MG63 (cell line): ENCODE results near the gene CPLX3. TPM values are rescaled to one million over a fixed set of nuclear protein-coding genes. Genes with fewer than 3 reads are reported as not detected.
A peak's percentile ranks its signal among the peaks of the same experiment; 100 is the strongest.

Source experiments
- DNase-seq: peaks from one replicate; pipeline ENCODE4 v3.0.0-alpha.2; 2020
- H3K27me3 ChIP-seq: fragments of 250-450 bp; sonication (Bioruptor Pico); 2 replicates; pipeline ENCODE4 v1.5.1; 2020; ENCODE audit warnings: mild to moderate bottlenecking, moderate library complexity
- H3K36me3 ChIP-seq: fragments of 250-450 bp; sonication (Bioruptor Pico); 2 replicates; pipeline ENCODE4 v1.5.1; 2020; ENCODE audit warnings: mild to moderate bottlenecking, moderate library complexity
- H3K4me3 ChIP-seq: fragments of 250-450 bp; sonication (Bioruptor Pico); 2 replicates; pipeline ENCODE4 v1.5.1; 2020; ENCODE audit warnings: mild to moderate bottlenecking, moderate library complexity
- H3K9me3 ChIP-seq: fragments of 250-450 bp; sonication (Bioruptor Pico); 2 replicates; pipeline ENCODE4 v1.5.1; 2020; ENCODE audit warnings: mild to moderate bottlenecking, moderate library complexity
- total RNA-seq: library from RNA; depleted of rRNA; stranded (reverse); fragments of >200 nt; shearing (Covaris generic); gene quantifications from 2 replicates; pipeline ENCODE4 v1.2.3, GENCODE V29; 2014; ENCODE audit warnings: low replicate concordance; rRNA removed

CPLX3 gene, protein sequence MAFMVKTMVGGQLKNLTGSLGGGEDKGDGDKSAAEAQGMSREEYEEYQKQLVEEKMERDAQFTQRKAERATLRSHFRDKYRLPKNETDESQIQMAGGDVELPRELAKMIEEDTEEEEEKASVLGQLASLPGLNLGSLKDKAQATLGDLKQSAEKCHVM
- not detected in 2 replicates for total RNA-seq

DNA sequence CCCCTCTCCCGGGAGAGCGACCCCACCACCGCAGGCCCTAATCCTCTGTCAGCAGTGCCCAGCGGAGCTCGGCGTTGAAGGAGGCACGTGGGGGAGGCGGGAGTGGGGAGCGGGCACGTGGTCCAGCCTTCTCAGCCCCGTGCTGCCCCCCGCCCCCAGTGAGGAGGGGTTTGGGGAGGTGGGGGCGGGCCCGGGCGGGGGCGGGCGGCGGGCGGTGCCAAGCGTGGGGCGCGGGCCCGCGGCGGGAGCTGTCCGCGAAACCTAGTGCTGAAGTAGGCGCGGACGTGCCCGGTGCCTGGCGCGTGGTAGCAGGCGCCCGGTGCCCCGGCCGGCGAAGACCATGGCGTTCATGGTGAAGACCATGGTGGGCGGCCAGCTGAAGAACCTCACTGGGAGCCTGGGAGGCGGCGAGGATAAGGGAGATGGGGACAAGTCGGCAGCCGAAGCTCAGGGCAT is at the start of gene CPLX3:
Gene CPLX3 (plus strand): TSS at position 264 of the 456 bp plus-strand sequence. CDS start 77 bp downstream, at position 341.
- Histone ChIP-seq H3K36me3 (no peaks in the 10 kb centered on the region), H3K27me3 (peaks cover 6% of the 10 kb centered on the region; the same call in 1 of the 2 replicates), H3K9me3 (no peaks in the 10 kb centered on the region), H3K4me3 (no peak within 1 kb of the TSS)
- DNase-seq, result no peak

DNA sequence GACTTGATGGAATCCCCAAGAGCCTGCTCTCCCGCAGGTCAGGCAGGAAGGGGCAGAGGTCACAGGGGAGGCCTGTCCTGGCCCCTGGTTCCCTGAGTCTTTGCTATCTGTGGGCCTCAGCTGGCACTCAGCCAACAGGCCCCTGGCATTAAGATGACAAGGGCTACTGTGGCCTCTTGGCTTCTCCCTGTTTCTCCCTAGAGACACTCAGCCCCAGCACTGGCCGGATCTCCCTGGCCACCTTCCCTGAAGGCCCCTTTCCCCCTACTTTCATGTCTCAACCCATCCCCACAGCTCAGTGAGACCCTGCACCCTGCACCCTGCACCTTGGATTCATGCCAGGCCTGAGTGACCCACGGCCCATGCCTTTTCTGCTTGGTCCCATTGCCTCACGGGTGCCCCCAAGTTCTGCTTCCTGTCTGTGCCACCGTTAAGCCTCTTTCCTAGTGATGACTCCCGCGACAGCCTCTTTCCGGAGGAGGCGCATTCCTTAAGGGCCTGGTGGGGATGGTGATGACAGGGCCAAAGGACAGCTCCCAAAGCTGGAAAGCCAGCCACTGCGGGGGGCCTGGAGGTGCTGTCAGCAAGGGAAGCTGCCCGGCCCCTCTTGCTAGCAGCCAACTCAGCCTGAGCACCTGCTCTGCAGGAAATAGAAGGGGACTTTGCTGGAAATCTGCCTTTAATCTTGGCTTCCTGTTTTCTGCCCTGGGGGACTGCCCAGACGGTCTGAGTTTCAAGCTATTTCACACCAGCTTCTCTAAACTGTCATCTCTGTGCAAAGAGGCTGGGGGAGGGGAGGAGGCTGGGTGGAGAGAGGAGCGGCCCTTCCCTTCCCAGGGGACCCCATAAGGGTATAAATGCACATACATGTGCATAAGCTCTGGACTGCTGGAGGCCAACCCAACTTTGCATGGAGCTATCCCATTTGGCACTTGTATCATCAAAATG is 49.3 kb upstream of the CPLX3 start:
- Histone ChIP-seq H3K9me3 (no peaks in the 10 kb centered on the region), H3K4me3 (no peak overlapping the region)
- no peak for DNase-seq

DNA sequence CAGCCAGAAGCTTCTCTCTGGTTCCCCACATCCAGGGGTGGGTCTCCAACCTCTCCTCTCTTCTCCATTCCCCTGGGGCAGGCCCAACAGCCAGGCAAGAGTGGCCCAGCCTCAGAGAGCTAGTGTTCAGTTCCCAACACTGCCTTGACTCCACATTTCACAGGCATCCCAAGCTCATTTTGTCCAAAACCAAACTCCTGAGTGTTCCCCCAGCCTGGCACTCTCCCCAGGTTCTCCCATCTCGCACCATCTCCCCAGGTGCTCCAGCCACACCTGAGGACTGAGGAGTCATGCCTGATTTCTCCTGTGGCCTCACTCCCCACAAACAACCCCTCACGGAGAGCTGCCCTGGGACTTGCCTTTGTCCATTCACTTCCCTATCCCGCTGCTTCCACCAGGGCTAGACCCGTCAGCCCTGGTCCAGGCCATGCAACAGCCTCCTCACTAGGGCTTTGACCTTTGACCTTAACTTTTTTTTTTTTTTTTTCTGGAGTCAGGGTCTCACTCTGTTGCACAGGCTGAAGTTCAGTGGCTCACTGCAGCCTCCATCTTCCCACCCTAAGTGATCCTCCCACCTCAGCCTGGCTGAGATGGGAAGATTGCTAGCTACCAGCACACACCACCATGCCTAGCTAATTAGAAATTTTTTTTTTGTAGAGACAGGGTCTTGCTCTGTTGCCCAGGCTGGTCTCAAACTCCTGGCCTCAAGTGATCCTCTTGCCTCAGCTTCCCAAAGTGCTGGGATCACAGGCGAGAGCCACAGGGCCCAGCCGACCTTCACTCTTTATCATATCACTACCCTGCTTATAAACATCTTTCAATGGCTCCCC is 48.4 kb upstream of the CPLX3 start:
- H3K4me3 ChIP-seq, result no peak overlapping the region
- no peak for DNase-seq

More for the DNA sequence above, 49.3 kb upstream of the CPLX3 start:
- Histone ChIP-seq H3K27me3 (no peaks in the 10 kb centered on the region), H3K36me3 (no peaks in the 10 kb centered on the region)

DNA sequence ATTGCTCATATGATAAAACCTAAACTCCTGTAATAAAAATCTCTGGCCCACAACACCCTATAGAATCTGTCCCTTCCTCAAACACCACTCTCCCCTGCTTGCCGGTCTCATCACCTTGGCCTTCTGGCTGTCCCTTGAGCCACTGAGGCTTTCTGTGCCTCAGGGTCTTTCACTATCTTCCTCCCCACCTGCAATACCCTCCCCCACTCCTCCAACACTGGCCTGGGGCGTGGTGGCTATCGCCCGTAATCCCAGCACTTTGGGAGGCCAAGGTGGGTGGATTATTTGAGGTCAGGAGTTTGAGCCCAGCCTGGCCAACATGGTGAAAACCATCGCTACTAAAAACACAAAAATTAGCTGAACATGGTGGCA is 47.8 kb upstream of the CPLX3 start:
- no peaks in the 10 kb centered on the region for H3K9me3 ChIP-seq
- no peak overlapping the region for H3K4me3 ChIP-seq
- peaks cover 8% of the 10 kb centered on the region for H3K36me3 ChIP-seq
- no peaks in the 10 kb centered on the region for H3K27me3 ChIP-seq
- no peak for DNase-seq

More for the DNA sequence above, 48.4 kb upstream of the CPLX3 start:
- Histone ChIP-seq H3K9me3 (no peaks in the 10 kb centered on the region), H3K36me3 (peaks cover 5% of the 10 kb centered on the region; the same call in 1 of the 2 replicates), H3K27me3 (no peaks in the 10 kb centered on the region)

DNA sequence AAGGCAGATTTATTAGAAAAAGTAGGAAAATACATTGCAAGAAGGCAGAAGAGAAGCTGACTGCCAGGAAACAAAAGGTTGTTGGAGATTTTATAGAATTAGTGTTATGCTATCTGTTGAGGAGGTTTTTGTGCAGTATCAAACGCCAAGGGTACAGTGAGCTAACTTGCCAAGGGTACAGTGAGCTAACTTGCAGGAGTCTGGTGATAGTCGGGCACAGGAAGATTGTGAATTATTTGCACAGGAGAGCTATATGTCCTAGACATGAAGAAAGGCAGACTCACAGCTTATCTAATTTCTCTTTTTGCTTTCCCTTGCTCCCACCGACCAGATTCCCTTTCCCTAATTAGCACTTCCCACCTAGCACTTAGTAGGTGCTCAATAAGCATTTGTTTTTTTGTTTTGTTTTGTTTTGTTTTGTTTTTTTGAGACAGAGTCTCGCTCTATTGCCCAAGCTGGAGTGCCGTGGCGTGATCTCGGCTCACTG is 47.2 kb upstream of the CPLX3 start:
- DNase-seq, result no peak
- Histone ChIP-seq H3K9me3 (no peaks in the 10 kb centered on the region), H3K4me3 (no peak overlapping the region), H3K27me3 (no peaks in the 10 kb centered on the region), H3K36me3 (peaks cover 11% of the 10 kb centered on the region)

DNA sequence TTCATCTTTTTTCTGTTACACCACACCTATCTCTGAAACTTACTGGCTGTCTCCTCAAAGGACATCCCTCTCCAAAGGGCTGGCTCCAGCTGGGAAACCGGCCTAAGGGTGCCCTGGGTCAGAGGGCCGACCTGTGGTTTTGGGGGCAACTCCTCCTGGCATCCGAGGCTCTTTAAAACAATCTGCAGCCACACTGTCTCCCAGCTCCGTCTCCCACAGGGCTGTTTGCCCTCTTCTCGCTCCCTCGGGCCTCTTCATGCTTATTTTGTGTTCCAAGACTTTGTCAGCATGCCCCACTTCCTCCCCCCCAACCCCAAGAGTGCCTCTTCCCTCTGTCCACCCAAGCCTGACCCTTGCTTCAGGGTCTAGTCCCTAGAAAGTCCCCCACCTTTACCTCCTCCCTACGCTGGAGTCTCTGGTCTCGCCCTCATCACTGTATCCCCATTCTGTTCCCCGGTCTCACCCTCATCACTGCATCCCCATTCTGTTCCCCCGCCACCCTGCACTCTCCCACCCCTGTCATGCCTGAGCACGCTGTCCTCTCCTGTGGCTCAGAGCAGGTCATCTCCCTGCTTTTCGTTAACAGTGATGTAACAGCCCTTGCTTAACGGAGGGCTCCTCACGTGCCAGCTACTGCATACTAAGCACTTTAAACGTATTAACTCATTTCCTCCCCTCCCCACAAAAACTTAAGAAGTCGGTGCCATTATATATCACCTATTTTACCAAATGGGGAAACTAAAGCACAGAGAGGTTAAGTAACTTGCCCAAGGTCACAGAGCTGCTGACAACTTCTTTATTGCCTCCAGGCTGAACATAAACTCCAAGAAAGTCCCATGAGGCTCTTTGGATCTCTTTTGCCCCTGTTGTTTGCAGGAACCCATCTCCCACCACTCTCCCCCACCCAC is 45.6 kb upstream of the CPLX3 start:
- H3K4me3 ChIP-seq, result peak overlapping the region; percentile 80
- no peaks in the 10 kb centered on the region for H3K27me3 ChIP-seq
- peaks cover 20% of the 10 kb centered on the region for H3K36me3 ChIP-seq
- no peak for DNase-seq
- no peaks in the 10 kb centered on the region for H3K9me3 ChIP-seq

DNA sequence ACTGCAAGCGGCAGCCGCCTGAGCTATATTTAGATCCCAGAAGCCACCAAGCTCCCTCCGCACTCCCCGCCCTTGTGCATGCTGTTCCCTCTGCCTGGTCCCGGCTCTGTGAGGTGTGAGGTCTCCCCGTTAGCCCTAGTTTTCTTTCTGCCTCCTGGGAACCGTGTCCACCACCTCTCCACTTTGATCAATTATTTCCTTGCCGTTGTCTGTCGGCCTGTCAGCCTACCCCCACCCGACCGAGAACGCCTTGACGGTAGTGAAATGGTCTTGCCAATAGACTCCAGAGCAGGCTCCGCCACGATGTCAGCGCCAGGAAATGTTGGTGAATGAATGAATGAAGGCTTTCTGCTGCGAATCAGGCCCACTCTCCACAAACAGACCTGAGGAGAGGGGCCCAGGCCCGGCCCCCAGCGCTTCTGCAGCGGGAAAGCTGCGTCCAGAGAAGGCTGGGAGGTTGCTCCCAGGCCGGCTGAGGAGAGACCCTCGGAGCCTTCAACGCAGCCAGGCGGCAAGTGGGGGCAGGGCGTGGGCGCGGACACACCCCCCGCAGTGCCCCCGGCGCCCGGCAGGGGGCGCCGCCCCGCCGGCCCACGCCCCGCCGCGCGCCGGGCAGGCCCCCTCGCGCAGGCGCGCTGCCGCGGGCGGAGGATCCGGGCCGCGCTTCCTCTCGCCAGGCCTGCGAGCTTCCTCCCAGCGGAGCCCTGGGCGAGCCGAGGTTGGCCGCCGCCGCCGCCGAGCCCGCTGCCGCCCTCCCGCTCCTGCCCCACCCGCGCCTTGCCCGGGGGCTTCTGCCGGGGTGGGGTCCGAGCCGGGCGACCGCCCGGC is 44.8 kb upstream of the CPLX3 start, which contains the start of gene CSK:
Gene CSK (plus strand): TSS at position 650 of the 828 bp plus-strand sequence. CDS start 16,218 bp downstream, outside the sequence.
- Histone ChIP-seq H3K4me3 (peak within 1 kb of the TSS; percentile 80), H3K27me3 (no peaks in the 10 kb centered on the region), H3K9me3 (no peaks in the 10 kb centered on the region), H3K36me3 (peaks cover 27% of the 10 kb centered on the region)
- DNase-seq, result peak; percentile 75

DNA sequence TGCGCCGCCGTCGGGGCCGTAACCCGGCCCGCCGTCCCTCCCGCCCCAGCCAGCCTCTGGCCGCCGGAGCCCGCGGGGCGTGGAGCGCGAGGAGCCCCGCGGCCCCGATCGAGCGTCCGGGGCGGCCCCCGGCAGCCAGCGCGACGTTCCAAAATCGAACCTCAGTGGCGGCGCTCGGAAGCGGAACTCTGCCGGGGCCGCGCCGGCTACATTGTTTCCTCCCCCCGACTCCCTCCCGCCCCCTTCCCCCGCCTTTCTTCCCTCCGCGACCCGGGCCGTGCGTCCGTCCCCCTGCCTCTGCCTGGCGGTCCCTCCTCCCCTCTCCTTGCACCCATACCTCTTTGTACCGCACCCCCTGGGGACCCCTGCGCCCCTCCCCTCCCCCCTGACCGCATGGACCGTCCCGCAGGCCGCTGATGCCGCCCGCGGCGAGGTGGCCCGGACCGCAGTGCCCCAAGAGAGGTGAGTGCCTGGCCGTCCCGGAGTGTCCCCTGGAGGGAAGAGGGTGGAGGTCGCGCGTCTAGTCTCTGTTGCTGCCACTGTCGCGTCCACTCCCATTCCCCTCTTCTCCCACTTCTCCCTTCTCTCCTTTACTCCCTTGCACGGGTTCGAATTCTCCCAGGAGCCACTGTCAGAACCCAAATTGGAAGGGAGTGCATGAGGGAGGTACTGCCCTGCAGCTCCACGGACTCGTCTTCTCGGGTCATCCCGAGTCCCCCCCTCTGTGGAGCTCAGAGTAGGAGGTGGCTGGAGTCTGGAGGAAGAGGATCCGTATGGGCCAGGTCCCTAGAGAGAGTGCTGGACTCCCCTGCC is 44.0 kb upstream of the CPLX3 start:
- Histone ChIP-seq H3K9me3 (no peaks in the 10 kb centered on the region), H3K4me3 (peak overlapping the region; percentile 80), H3K27me3 (no peaks in the 10 kb centered on the region), H3K36me3 (peaks cover 32% of the 10 kb centered on the region)
- peak; percentile 42 for DNase-seq

DNA sequence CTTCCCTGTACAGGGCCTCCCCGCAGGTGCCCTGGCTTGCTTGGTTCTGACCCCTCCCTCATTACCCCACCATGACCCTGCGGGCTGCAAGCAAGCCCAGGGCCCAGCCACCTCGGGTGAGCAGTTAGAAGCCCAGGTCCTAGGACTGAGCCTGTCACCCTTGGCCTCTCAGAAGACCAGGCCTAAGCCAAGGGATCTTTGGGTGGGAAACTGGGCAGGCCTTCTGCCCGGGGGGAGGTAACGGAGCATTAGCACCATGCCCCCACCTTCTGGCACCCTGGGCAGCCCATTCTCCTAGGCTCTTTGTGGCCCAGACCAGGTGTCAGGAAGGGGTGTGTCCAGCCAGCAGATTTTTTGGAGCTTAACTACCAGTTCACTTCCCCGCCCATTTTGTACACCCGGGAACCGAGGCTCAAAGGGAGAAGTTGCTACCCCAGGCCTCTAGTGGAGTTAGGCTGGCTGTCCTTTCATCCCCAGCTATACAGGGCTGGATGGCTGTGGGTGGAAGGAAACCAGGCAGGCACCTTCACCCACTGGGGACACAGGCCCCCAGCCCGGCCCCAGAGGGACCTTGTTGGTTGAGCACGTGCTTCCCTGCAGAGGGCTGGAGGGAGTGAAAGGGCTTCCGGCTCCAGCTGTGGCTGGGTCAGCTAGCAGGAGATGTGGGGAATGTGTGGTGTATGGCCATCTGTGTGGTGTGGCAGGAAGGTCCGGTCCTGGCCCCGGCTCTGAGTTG is 43.2 kb upstream of the CPLX3 start:
- Histone ChIP-seq H3K27me3 (no peaks in the 10 kb centered on the region), H3K9me3 (no peaks in the 10 kb centered on the region), H3K4me3 (peak overlapping the region; percentile 80), H3K36me3 (peaks cover 39% of the 10 kb centered on the region)
- DNase-seq, result no peak

DNA sequence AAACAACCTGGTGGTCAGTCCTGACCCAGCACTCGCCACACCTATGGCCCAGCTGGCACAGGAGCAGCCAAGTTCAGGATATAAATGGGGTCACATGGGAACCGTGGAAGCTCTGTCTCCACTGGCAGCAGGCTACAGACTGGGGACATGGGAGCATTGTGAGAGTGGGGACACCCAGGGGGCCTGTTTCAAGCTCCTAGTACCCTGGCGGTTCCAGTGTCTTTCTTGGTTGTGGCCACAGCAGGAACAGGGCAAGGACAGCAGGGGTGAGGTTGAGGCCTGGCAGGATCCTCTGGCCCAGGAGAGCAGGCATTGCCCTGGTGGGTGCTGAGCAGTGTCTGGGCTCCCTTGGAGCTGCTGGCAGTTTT is 42.6 kb upstream of the CPLX3 start:
- Histone ChIP-seq H3K36me3 (peaks cover 42% of the 10 kb centered on the region), H3K27me3 (no peaks in the 10 kb centered on the region), H3K4me3 (peak overlapping the region; percentile 80), H3K9me3 (no peaks in the 10 kb centered on the region)
- no peak for DNase-seq

DNA sequence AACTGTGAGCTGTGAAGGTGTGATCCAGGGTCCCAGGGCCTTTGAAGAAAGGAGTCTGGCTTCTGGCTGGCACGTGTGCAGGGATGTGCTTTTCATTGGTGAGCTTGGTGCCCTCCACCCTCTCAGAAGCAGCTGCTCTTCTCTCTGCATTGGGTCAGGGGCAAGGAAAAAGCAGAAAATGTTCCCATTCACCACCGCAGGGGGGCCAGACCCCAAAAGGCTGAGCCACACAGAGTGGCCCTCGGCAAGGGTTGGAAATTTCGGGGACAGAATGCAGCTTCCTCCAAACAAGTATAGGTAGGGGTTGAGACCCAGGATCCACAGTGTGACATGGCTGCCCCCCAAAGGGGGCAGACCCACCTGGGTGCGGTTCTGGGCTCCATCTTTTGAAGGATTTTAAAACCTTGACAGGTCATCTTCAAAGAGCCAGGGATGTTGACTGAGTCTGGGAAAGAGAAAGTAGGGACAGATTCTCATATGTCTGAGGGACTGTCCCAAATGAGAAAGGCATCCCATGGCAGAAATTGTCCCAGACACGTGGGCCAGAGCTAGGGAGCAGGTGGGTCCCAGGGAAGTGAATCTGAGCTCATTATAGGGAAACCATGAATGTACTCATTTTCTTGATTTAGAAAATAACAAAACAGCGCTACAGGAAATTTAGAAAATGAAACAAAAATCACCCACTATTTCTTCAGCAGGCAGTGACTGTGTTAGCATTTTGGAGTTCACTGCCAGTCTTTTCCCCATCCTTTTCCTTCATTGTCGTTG is 41.8 kb upstream of the CPLX3 start:
- Histone ChIP-seq H3K27me3 (no peaks in the 10 kb centered on the region), H3K36me3 (peaks cover 51% of the 10 kb centered on the region), H3K9me3 (no peaks in the 10 kb centered on the region), H3K4me3 (peak overlapping the region; percentile 80; the same call in 1 of the 2 replicates)
- DNase-seq, result no peak

DNA sequence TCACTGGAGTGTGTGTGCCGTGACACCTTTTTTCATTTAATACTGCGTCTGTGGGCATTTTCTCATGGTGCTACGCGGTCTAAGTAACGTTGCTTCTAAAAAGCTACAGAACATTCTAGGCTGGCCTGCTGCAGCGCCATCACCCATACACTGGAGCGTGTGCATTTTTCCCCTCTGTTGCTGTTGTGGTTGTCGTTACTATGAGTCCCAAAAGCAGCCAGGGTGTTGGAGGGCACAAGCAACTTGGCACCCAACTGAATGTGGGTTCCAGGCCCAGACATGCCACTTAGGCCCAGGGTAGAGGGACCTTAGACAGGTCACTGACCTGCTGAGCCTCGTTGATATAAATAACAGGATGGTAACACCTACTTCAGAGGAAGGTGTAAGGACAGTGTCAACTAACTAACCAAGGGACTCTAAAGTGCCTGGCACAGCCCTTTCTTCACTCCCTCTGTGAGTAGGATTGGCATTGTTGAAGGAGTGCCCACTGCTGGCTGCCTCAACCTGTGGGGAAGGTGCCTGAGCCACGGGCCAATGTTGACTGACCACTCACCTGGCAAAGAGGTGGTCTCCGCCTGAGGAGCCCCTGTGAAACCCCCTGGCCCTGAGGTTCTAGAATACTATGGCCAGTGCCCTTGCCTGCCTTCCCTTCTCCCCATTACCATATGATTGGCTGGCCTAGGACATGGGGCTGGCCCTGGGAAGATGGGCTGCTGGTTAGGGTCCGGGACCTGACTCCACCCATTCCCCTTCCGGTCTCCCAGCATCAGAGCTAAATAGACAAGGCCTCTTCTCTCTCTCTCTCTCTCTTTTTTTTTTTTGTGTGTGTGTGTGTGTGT is 41.0 kb upstream of the CPLX3 start:
- Histone ChIP-seq H3K27me3 (no peaks in the 10 kb centered on the region), H3K4me3 (no peak overlapping the region), H3K9me3 (no peaks in the 10 kb centered on the region), H3K36me3 (peaks cover 51% of the 10 kb centered on the region)
- no peak for DNase-seq
